GM12891 (cell line): ENCODE results near the gene IFT25. TPM values are rescaled to one million over a fixed set of nuclear protein-coding genes. Genes with fewer than 3 reads are reported as not detected.
"Not testable (repeated sequence)": the region's sequence is repeated elsewhere in the genome, so short reads cannot be mapped to it uniquely, and the experiment has no call there.

Experiments
- DNase-seq: peaks from one replicate; pipeline ENCODE4 v3.0.0; 2011; ENCODE audit warnings: low spot score; ENCODE audit not compliant: insufficient read length
- FAIRE-seq: peaks from 2 replicates; lab custom pipeline; 2011; peaks lifted over from hg19 to GRCh38; lab: Jason Lieb, UNC
- PAX5 ChIP-seq: IDR thresholded peaks from 2 replicates; pipeline ENCODE4 v1.6.1; 2011; ENCODE audit warnings: low read length, moderate library complexity, mild to moderate bottlenecking; ENCODE audit not compliant: insufficient read depth, severe bottlenecking
- POLR2A ChIP-seq: IDR thresholded peaks from 2 replicates; pipeline ENCODE4 v1.6.1; 2011; ENCODE audit warnings: low read depth, low read length, control low read depth
- POLR2AphosphoS5 ChIP-seq: IDR thresholded peaks from 2 replicates; pipeline ENCODE4 v1.6.1; 2011; ENCODE audit warnings: low read depth, low read length, control low read depth
- POU2F2 ChIP-seq: IDR thresholded peaks from 2 replicates; pipeline ENCODE4 v1.6.1; 2011; ENCODE audit warnings: low read depth, mild to moderate bottlenecking, control low read depth, low read length, moderate library complexity
- SPI1 ChIP-seq: IDR thresholded peaks from 2 replicates; pipeline ENCODE4 v1.6.1; 2011; ENCODE audit warnings: low read depth, low read length, control low read depth
- TAF1 ChIP-seq: IDR thresholded peaks from 2 replicates; pipeline ENCODE4 v1.6.1; 2011; ENCODE audit warnings: low read depth, low read length, control low read depth
- polyA plus RNA-seq: library from polyadenylated mRNA; unstranded; fragments of >200 nt; gene quantifications from one replicate; pipeline ENCODE4 v1.2.1, GENCODE V29; 2012; ENCODE audit warnings: low read depth, missing spikeins, inconsistent platforms; ENCODE audit not compliant: missing spikeins

IFT25 gene
- 60.0 TPM for polyA plus RNA-seq

DNA sequence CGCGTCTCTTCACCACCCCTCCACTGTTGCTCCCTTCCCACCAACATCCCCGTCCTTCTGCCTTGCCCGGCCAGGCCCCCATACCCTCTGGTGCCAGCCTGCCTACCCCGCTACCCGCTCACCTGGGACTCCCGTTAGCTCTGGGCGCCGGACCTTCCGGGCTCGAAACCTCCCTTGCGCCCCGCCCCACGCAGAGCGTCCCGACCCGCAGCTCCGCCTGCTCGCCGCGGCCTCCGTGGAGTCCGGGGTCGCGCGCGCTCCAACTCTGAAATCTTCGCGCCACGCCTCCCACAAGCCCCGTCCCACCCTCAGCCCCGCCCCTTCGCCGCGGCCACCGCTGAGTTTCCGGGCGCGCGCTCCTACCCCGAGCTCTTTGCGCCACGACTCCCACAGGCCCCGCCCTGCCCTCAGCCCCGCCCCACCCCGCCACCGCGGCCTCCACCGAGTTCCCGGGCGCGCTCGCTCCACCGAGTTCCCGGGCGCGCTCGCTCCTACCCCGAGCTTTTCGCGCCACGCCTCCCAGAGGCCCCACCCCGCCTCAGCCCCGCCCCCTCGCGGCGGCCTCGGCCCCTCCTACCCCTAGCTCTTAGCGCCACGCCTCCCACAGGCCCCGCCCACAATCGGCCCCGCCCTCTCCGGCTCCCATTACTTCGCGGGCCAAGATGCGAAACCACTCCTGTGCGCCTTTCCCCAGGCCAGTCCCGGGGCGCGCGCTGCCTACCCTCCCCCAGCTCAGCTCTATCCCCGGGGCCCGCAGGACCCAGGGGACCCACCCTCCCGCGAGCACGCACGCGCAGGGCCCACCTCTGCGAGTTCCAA is at the start of gene IFT25:
TSS of gene IFT25 (minus strand) at position 267 of the 819 bp plus-strand sequence. CDS start 5,617 bp downstream, outside the sequence.
- FAIRE-seq (no peak), DNase-seq (peak; percentile 92)
- TF ChIP-seq POLR2A = peak; percentile 68
- peak; percentile 50; the same call in 1 of the 2 replicates for TF ChIP-seq TAF1
- TF ChIP-seq PAX5 = no peak
- peak; percentile 74 for TF ChIP-seq POLR2AphosphoS5
- TF ChIP-seq SPI1 = no peak
- TF ChIP-seq POU2F2 = no peak

DNA sequence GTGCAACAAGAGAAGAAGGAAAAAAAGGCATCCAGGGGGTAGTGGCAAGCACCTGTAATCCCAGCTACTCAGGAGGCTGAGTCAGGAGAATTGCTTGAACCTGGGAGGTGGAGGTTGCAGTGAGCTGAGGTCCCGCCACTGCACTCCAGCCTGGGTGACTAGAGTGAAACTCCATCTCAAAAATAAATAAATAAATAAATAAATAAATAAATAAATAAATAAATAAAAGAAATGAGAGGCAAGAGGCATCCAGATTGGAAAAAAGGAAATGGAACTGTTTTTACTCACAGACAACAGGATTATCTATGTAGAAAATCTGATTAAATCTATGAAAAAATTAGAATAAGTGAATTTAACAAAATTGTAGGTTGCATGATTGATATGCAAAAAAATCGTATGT is 49.0 kb upstream of the IFT25 start:
- not testable (repeated sequence) for DNase-seq, FAIRE-seq

DNA sequence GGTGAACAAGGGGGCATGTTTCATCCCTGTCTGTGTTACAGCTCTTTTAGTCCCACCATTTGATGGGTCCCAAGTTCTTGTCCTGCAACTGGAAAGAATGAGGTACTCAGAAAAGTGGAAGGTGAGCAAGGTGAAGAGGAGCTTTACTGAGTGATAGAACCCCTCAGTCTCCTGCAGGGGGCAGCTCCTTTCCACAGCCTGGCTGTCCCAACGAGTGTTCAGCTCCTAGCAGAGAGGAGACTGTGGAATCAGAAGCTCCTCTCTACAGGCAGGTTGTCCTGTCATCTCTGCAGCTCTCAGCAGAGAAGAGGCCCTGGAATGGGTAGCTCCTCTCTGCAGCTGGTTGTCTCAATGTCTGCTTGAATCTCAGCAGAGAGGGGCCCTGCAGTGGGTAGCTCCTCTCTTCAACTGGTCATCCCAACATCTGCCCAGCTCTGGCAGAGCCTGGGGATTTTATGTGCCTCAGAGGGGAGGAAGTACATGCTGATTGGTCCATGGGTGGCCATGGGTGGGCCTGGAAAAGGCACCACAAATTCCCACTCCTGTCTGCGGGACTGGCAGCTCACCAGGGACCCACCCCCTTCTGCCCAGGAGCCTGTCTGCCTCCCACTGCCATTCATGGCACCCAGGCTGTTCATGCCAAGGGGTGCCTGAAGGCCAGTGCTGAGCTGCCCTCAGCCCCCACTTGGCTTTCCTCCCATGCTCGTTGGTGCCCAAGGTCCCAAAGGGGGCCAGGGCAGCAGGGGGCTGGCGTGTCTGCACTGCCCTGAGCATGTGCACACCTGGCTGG is 46.8 kb upstream of the IFT25 start:
- DNase-seq = no peak
- TF ChIP-seq POLR2A (no peak), PAX5 (no peak), TAF1 (no peak), POU2F2 (no peak), POLR2AphosphoS5 (no peak), SPI1 (no peak)
- no peak for FAIRE-seq

DNA sequence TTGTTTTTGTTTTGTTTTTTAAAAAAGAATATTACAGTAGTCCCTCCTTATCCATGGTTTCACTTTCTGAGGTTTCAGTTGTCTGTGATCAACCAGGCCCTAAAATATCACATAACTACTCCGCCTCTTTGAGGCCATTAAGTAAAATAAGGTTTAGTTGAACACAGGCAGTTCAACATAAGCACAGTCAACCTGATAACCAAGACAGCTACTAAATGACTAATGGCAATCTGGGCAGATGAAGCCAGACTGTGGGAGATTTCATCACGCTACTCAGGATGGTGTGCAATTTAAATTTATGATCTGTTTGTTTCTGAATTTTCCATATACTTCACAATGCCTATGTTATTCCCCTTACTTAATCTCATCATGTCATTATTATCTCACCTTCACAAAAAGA is 42.4 kb upstream of the IFT25 start:
- FAIRE-seq = no peak
- TF ChIP-seq POLR2AphosphoS5 (no peak), POU2F2 (no peak), PAX5 (no peak), SPI1 (no peak), TAF1 (no peak), POLR2A (no peak)
- DNase-seq = no peak

DNA sequence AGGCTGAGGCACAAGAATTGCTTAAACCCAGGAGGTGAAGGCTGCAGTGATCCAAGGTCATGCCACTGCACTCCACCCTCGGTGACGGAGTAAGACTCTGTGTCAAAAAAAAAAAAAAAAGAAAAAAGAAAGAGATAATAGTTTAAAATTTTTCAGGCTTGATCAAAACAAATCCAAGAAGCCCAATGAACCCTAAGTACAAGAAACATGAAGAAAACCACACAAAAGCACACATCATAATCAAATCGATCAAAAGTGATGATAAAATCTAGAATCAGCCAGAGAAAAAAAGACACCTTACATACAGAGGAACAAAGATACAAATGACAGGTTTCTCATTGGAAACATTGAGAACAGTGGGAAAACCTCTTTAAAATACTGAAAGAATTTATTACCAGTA is 41.0 kb upstream of the IFT25 start:
- FAIRE-seq (no peak), DNase-seq (no peak)
- TF ChIP-seq POLR2A (no peak), POLR2AphosphoS5 (no peak), PAX5 (no peak), TAF1 (no peak), POU2F2 (no peak), SPI1 (no peak)

DNA sequence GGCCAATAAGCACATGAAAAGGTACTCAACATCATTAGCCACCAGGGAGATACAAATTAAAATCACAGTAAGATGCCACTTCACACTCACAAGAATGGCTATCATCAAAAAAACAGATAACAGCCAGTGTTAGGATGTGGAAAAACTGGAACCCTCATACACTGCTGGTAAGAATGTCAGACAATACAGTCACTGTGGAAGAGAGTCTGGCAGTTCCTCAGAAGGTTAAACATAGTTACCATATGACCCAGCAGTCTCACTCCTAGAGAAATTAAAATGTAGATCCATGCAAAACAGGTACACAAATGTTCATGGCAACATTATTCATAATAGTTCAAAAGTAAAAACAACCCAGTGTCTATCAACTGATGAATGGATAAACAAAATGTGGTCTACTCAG is 39.2 kb upstream of the IFT25 start:
- FAIRE-seq (no peak), DNase-seq (no peak)
- TF ChIP-seq SPI1 (no peak), POLR2A (no peak)

DNA sequence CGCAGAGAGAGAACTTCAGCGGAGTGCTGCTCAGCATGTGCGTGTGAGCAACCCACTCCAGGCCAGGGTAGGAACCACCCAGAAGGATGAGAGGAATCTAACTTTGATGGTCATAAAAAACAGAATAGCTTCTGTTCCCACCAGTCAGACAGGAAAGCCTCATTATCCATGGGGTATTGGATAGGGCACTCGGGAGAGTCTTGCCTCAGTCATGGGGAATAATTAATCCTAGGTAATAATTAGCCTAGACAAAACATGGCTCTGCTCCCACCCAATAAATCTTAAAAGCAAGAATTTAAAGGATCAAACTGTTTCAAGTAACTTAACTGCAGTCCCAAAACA is 37.2 kb upstream of the IFT25 start:
- no peak for FAIRE-seq
- DNase-seq = no peak
- TF ChIP-seq POLR2A = no peak
- no peak for TF ChIP-seq POU2F2
- TF ChIP-seq SPI1 = no peak
- TF ChIP-seq POLR2AphosphoS5 = no peak
- TF ChIP-seq PAX5 = no peak
- TF ChIP-seq TAF1 = no peak

DNA sequence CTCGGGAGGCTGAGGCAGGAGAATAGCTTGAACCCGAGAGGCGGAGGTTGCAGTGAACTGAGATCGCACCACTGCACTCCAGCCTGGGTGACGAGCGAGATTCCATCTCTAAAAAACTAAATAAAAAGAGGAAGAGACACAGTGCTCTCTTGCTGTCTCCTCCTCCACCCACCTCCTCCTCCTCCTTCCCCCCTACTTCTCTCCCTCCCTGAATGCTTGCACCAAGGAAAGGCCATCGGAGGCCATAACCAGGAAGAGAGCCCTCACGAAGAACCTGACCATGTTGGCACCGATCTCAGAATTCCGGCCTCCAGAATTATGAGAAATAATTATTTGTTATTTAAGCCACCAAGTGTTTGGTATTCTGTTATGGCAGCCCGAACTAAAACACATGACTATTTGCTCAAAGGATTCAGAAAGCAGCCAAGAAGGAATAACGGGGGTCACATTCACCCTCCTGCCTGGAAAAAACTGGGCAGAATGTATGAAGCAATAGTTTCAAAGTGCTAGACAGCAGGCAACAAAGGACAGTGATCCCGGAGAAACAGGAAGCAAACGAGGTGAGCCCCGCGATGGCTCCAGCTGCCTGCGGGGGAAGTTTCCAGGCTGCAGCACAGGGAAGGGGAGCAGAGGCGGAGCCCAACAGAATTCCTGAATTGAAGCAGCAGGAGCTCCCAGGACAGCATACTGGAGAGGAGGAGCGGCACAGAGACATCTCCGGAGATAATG is 36.7 kb upstream of the IFT25 start:
- DNase-seq = no peak
- TF ChIP-seq PAX5 = no peak
- no peak for TF ChIP-seq TAF1
- no peak for TF ChIP-seq POLR2AphosphoS5
- no peak for FAIRE-seq

DNA sequence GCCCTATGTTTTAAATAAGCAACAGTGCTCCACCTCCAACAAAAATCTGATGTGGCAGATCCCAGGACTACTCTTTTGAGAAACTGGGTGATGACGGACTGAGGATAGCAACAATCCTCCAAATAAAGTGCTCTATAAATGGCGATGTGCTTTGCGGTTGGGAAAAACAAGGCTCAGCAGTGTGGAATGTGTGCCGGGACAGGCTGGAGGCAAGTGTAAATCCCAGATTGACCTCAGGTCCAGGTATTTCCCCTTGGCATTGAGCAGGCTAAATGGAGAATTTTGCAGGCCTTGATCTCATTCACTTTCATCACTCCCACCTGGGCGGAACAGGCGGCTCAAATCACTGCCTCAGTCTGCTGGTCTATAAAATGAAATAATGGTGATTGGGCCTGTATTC is 35.7 kb upstream of the IFT25 start:
- no peak for FAIRE-seq
- no peak for DNase-seq
- TF ChIP-seq PAX5 (no peak), POLR2A (no peak), POLR2AphosphoS5 (no peak), TAF1 (no peak), SPI1 (no peak), POU2F2 (no peak)
